Loucy (cell line): Measurements from ENCODE around the gene MATK.

Experiments
- H2AFZ ChIP-seq: fragments of 200-600 bp; sonication (generic); 2 replicates; pipeline ENCODE4 v1.6.0; 2016; ENCODE audit warnings: antibody characterized with exemption, mild to moderate bottlenecking, low read length, moderate library complexity
- H3F3A ChIP-seq: fragments of 200-600 bp; 2 replicates; pipeline ENCODE4 v1.6.0; 2016; ENCODE audit warnings: antibody characterized with exemption, low read depth, mild to moderate bottlenecking
- H3K27me3 ChIP-seq: fragments of 200-600 bp; sonication (generic); 2 replicates; pipeline ENCODE4 v1.6.1; 2014; ENCODE audit warnings: low read length, mild to moderate bottlenecking; ENCODE audit not compliant: insufficient read depth, poor library complexity, severe bottlenecking
- H3K36me3 ChIP-seq: fragments of 200-600 bp; sonication (generic); 2 replicates; pipeline ENCODE4 v1.6.1; 2016; ENCODE audit warnings: low read length; ENCODE audit not compliant: insufficient read depth
- H3K4me1 ChIP-seq: fragments of 200-600 bp; sonication (generic); 2 replicates; pipeline ENCODE4 v1.5.1; 2014; ENCODE audit warnings: low read length, mild to moderate bottlenecking; ENCODE audit not compliant: insufficient read depth, poor library complexity, severe bottlenecking
- H3K4me2 ChIP-seq: fragments of 200-600 bp; sonication (generic); 2 replicates; pipeline ENCODE4 v1.6.0; 2014; ENCODE audit warnings: antibody characterized with exemption, low read length, low read depth, mild to moderate bottlenecking; ENCODE audit not compliant: poor library complexity, severe bottlenecking
- H3K4me3 ChIP-seq: fragments of 200-600 bp; sonication (generic); 2 replicates; pipeline ENCODE4 v1.5.1; 2014; ENCODE audit warnings: low read length, mild to moderate bottlenecking, mixed read lengths; ENCODE audit not compliant: poor library complexity, severe bottlenecking
- H3K79me2 ChIP-seq: fragments of 200-600 bp; sonication (generic); 2 replicates; pipeline ENCODE4 v1.6.1; 2014; ENCODE audit warnings: low read length; ENCODE audit not compliant: insufficient read depth
- H3K9ac ChIP-seq: fragments of 200-600 bp; sonication (generic); 2 replicates; pipeline ENCODE4 v1.6.0; 2014; ENCODE audit warnings: mild to moderate bottlenecking, low read depth, low read length, moderate library complexity; ENCODE audit not compliant: poor library complexity, severe bottlenecking
- H3K9me2 ChIP-seq: fragments of 200-600 bp; sonication (generic); replicated peaks from 2 replicates; pipeline ENCODE4 v1.6.1; 2016; ENCODE audit warnings: low read depth, low read length, mixed read lengths
- H3K9me3 ChIP-seq: fragments of 200-600 bp; sonication (generic); 2 replicates; pipeline ENCODE4 v1.6.1; 2014; ENCODE audit warnings: mild to moderate bottlenecking, antibody characterized with exemption, low read length, low read depth; ENCODE audit not compliant: insufficient read depth
- H4K20me1 ChIP-seq: fragments of 200-600 bp; sonication (generic); 2 replicates; pipeline ENCODE4 v1.6.0; 2014; ENCODE audit warnings: antibody characterized with exemption, low read length, mild to moderate bottlenecking; ENCODE audit not compliant: insufficient read depth, poor library complexity, severe bottlenecking
- EZH2phosphoT487 ChIP-seq: fragments of 200-600 bp; IDR thresholded peaks from 2 replicates; pipeline ENCODE4 v1.6.1; 2018; ENCODE audit warnings: antibody characterized with exemption, mild to moderate bottlenecking, moderate library complexity, borderline replicate concordance
- TF ChIP-seq, protein P1 (sequence below): fragments of 200-600 bp; sonication (generic); conservative IDR thresholded peaks from 2 replicates; pipeline ENCODE4 v1.5.1; 2014; ENCODE audit warnings: mild to moderate bottlenecking, antibody characterized with exemption, low read length

Gene MATK

GRCh38 chr19:3753631-3754410 is 32.4 kb downstream of the MATK start:
- no peak overlapping the region for H3K9ac ChIP-seq
- no peaks in the 10 kb centered on the region for H3K9me3 ChIP-seq
- no peaks in the 10 kb centered on the region for H3K4me1 ChIP-seq
- H3K4me3 ChIP-seq = no peak overlapping the region
- H3K4me2 ChIP-seq = no peak overlapping the region
- TF ChIP-seq, protein P1, sequence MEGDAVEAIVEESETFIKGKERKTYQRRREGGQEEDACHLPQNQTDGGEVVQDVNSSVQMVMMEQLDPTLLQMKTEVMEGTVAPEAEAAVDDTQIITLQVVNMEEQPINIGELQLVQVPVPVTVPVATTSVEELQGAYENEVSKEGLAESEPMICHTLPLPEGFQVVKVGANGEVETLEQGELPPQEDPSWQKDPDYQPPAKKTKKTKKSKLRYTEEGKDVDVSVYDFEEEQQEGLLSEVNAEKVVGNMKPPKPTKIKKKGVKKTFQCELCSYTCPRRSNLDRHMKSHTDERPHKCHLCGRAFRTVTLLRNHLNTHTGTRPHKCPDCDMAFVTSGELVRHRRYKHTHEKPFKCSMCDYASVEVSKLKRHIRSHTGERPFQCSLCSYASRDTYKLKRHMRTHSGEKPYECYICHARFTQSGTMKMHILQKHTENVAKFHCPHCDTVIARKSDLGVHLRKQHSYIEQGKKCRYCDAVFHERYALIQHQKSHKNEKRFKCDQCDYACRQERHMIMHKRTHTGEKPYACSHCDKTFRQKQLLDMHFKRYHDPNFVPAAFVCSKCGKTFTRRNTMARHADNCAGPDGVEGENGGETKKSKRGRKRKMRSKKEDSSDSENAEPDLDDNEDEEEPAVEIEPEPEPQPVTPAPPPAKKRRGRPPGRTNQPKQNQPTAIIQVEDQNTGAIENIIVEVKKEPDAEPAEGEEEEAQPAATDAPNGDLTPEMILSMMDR = no peak
- no peak for TF ChIP-seq EZH2phosphoT487
- no peaks in the 10 kb centered on the region for H4K20me1 ChIP-seq
- H3K27me3 ChIP-seq = no peaks in the 10 kb centered on the region
- H3K36me3 ChIP-seq = no peaks in the 10 kb centered on the region
- no peak overlapping the region for H2AFZ ChIP-seq
- no peaks in the 10 kb centered on the region for H3F3A ChIP-seq
- H3K79me2 ChIP-seq = 0 out of 2 replicates have a peak, but pooled peaks cover 6% of the 10 kb centered on the region
- H3K9me2 ChIP-seq = no peaks in the 10 kb centered on the region

GRCh38 chr19:3752492-3752891 is 33.7 kb downstream of the MATK start:
- no peak overlapping the region for H3K9ac ChIP-seq
- TF ChIP-seq, protein P1 = no peak
- no peak for TF ChIP-seq EZH2phosphoT487
- H3K4me2 ChIP-seq = no peak overlapping the region
- no peaks in the 10 kb centered on the region for H3K9me3 ChIP-seq
- H3K79me2 ChIP-seq = 0 out of 2 replicates have a peak, but pooled peaks cover 2% of the 10 kb centered on the region
- H3K27me3 ChIP-seq = no peaks in the 10 kb centered on the region
- H3K4me3 ChIP-seq = no peak overlapping the region
- no peaks in the 10 kb centered on the region for H4K20me1 ChIP-seq
- H2AFZ ChIP-seq = no peak overlapping the region
- no peaks in the 10 kb centered on the region for H3K36me3 ChIP-seq
- no peaks in the 10 kb centered on the region for H3K9me2 ChIP-seq
- no peaks in the 10 kb centered on the region for H3F3A ChIP-seq
- H3K4me1 ChIP-seq = no peaks in the 10 kb centered on the region

DNA sequence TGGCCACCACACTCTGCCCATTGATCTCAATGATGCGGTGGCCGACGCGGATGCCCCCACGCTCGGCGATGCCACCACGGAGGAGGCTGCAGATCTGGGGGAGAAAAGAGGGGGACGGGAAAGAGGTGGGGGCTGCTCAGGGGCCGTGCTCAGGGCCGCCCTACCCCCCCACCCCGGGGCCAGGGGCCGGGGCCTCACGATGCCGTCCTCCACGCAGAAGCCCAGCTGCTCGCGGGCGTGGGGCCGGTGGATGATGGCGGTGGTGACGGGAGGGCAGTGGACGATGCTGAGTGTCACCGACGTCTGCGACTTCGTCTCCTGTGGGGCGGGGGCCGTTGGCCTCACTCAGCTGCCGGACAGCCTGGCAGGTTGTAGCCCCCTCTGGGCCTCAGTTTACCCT is 34.9 kb downstream of the MATK start:
- no peaks in the 10 kb centered on the region for H3F3A ChIP-seq
- H3K4me2 ChIP-seq = no peak overlapping the region
- H3K9me3 ChIP-seq = no peaks in the 10 kb centered on the region
- TF ChIP-seq EZH2phosphoT487 = no peak
- TF ChIP-seq, protein P1 = no peak
- no peaks in the 10 kb centered on the region for H3K36me3 ChIP-seq
- H3K4me3 ChIP-seq = no peak overlapping the region
- H3K27me3 ChIP-seq = no peaks in the 10 kb centered on the region
- H3K4me1 ChIP-seq = no peaks in the 10 kb centered on the region
- no peaks in the 10 kb centered on the region for H3K79me2 ChIP-seq
- no peak overlapping the region for H3K9ac ChIP-seq
- H2AFZ ChIP-seq = no peak overlapping the region
- H4K20me1 ChIP-seq = no peaks in the 10 kb centered on the region
- no peaks in the 10 kb centered on the region for H3K9me2 ChIP-seq
